ENCODE data around the gene SUMO3. TPM values are rescaled to one million over a fixed set of nuclear protein-coding genes. Genes with fewer than 3 reads are reported as not detected.

Gene SUMO3
- total RNA-seq, 2 experiments from 2014 or later = 60.3 to 85.5 TPM

- Histone ChIP-seq H3K79me2 (ENCODE audit: insufficient read depth, low read depth, low read length) (no peaks in the 10 kb centered on the region), H3K4me3 (ENCODE audit: low read depth, low read length, poor library complexity, severe bottlenecking) (no peak overlapping the region), H3K27ac (ENCODE audit: low read depth, low read length, poor library complexity, severe bottlenecking) (no peak overlapping the region), H2AFZ (ENCODE audit: low read length) (no peak overlapping the region), H3K9me2 (ENCODE audit: insufficient read depth, low read length) (no peaks in the 10 kb centered on the region), H4K20me1 (ENCODE audit: insufficient read depth, low read length) (no peaks in the 10 kb centered on the region), H3K4me2 (ENCODE audit: low read length) (no peak overlapping the region), H3K9me3 (ENCODE audit: low read length) (no peaks in the 10 kb centered on the region), H3K36me3 (ENCODE audit: insufficient read depth, low read length) (no peaks in the 10 kb centered on the region), H3K4me1 (ENCODE audit: insufficient read depth, low read length, poor library complexity, severe bottlenecking) (no peaks in the 10 kb centered on the region)
- POLR2A ChIA-PET = no interaction called here
- CTCF ChIA-PET (ENCODE audit: unreplicated experiment) = no interaction called here
- no peak for DNase-seq (ENCODE audit: low spot score)
- intact Hi-C loops (cut with micrococcal nuclease; ENCODE audit: unreplicated experiment) = no loop called here
- TF ChIP-seq EZH2phosphoT487 (IDR thresholded peaks at IDR 0.05; ENCODE audit: borderline replicate concordance, low read depth, low read length) = no peak
- TF ChIP-seq CTCF (conservative IDR thresholded peaks at IDR 0.05; ENCODE audit: low read length) = no peak
- BruUV-seq (replicated peaks) = no TSS peak
Measured at GRCh38 chr21:44756423-44757185, 61.3 kb downstream of the SUMO3 start.

Other genes with a start within 250 kb of the SUMO3 start
- not detected in 2 replicates for gene KRTAP10-4, start 244.3 kb downstream of the SUMO3 start, total RNA-seq (2014; rRNA removed; shearing (Covaris generic))
- gene KRTAP10-4, start 244.3 kb downstream of the SUMO3 start, total RNA-seq (2022) = not detected in 2 replicates
- not detected in 2 replicates for gene KRTAP10-5, start 237.5 kb downstream of the SUMO3 start, total RNA-seq (2014; rRNA removed; shearing (Covaris generic))
- not detected in 2 replicates for gene KRTAP10-5, start 237.5 kb downstream of the SUMO3 start, total RNA-seq (2022)
- not detected in 2 replicates for gene KRTAP10-6, start 225.6 kb downstream of the SUMO3 start, total RNA-seq (2014; rRNA removed; shearing (Covaris generic))
- not detected in 2 replicates for gene KRTAP10-6, start 225.6 kb downstream of the SUMO3 start, total RNA-seq (2022)
- not detected in 2 replicates for gene KRTAP10-7, start 217.5 kb downstream of the SUMO3 start, total RNA-seq (2014; rRNA removed; shearing (Covaris generic))
- not detected in 2 replicates for gene KRTAP10-7, start 217.5 kb downstream of the SUMO3 start, total RNA-seq (2022)
- gene KRTAP10-8, start 206.0 kb downstream of the SUMO3 start, total RNA-seq (2014; rRNA removed; shearing (Covaris generic)) = not detected in 2 replicates
- not detected in 2 replicates for gene KRTAP10-8, start 206.0 kb downstream of the SUMO3 start, total RNA-seq (2022)
- not detected in 2 replicates for gene KRTAP10-9, start 191.0 kb downstream of the SUMO3 start, total RNA-seq (2014; rRNA removed; shearing (Covaris generic))
- not detected in 2 replicates for gene KRTAP10-9, start 191.0 kb downstream of the SUMO3 start, total RNA-seq (2022)
- not detected in 2 replicates for gene KRTAP10-10, start 180.7 kb downstream of the SUMO3 start, total RNA-seq (2014; rRNA removed; shearing (Covaris generic))
- not detected in 2 replicates for gene KRTAP10-10, start 180.7 kb downstream of the SUMO3 start, total RNA-seq (2022)
- not detected in 2 replicates for gene KRTAP10-11, start 171.6 kb downstream of the SUMO3 start, total RNA-seq (2014; rRNA removed; shearing (Covaris generic))
- gene KRTAP10-11, start 171.6 kb downstream of the SUMO3 start, total RNA-seq (2022) = not detected in 2 replicates
- gene KRTAP12-4, start 163.4 kb downstream of the SUMO3 start, total RNA-seq (2014; rRNA removed; shearing (Covaris generic)) = not detected in 2 replicates
- gene KRTAP12-4, start 163.4 kb downstream of the SUMO3 start, total RNA-seq (2022) = not detected in 2 replicates
- gene KRTAP12-3, start 160.1 kb downstream of the SUMO3 start, total RNA-seq (2014; rRNA removed; shearing (Covaris generic)) = not detected in 2 replicates
- not detected in 2 replicates for gene KRTAP12-3, start 160.1 kb downstream of the SUMO3 start, total RNA-seq (2022)
- not detected in 2 replicates for gene KRTAP12-2, start 151.1 kb downstream of the SUMO3 start, total RNA-seq (2014; rRNA removed; shearing (Covaris generic))
- not detected in 2 replicates for gene KRTAP12-2, start 151.1 kb downstream of the SUMO3 start, total RNA-seq (2022)
- gene KRTAP12-1, start 135.9 kb downstream of the SUMO3 start, total RNA-seq (2014; rRNA removed; shearing (Covaris generic)) = not detected in 2 replicates
- not detected in 2 replicates for gene KRTAP12-1, start 135.9 kb downstream of the SUMO3 start, total RNA-seq (2022)
- gene KRTAP10-12, start 120.9 kb downstream of the SUMO3 start, total RNA-seq (2014; rRNA removed; shearing (Covaris generic)) = not detected in 2 replicates
- gene KRTAP10-12, start 120.9 kb downstream of the SUMO3 start, total RNA-seq (2022) = not detected in 2 replicates
- not detected in 2 replicates for gene TSPEAR, start 106.5 kb downstream of the SUMO3 start, total RNA-seq (2014; rRNA removed; shearing (Covaris generic))
- gene TSPEAR, start 106.5 kb downstream of the SUMO3 start, total RNA-seq (2022) = not detected in 2 replicates
- 104 and 121 TPM in 2 replicates for gene UBE2G2, start 16.2 kb downstream of the SUMO3 start, total RNA-seq (2014; rRNA removed; shearing (Covaris generic))
- gene UBE2G2, start 16.2 kb downstream of the SUMO3 start, total RNA-seq (2022) = 137 and 141 TPM in 2 replicates
- gene PTTG1IP, start 55.6 kb upstream of the SUMO3 start, total RNA-seq (2014; rRNA removed; shearing (Covaris generic)) = 38.3 and 38.9 TPM in 2 replicates
- gene PTTG1IP, start 55.6 kb upstream of the SUMO3 start, total RNA-seq (2022) = 56.3 and 58.1 TPM in 2 replicates
- gene ITGB2, start 102.8 kb upstream of the SUMO3 start, total RNA-seq (2014; rRNA removed; shearing (Covaris generic)) = 4.2 and 11.6 TPM in 2 replicates
- 60.8 and 78.9 TPM in 2 replicates for gene ITGB2, start 102.8 kb upstream of the SUMO3 start, total RNA-seq (2022)
- 18.6 and 37.0 TPM in 2 replicates for gene SLX9, start 122.0 kb upstream of the SUMO3 start, total RNA-seq (2014; rRNA removed; shearing (Covaris generic))
- gene SLX9, start 122.0 kb upstream of the SUMO3 start, total RNA-seq (2022) = 53.3 and 61.6 TPM in 2 replicates